Activated CD4-positive, alpha-beta T cell treated with anti-CD3 and anti-CD28 coated beads, Interleukin-2, amount 50 U/mL, for 48 hours (primary cell): ENCODE results near the gene GIMAP5.

ENCODE experiments used
- DNase-seq, 2 experiments: peaks; one replicate each; pipeline ENCODE4 v3.0.0-alpha.2; 2020

Gene GIMAP5

GRCh38 chr7:150737265-150738055 is at the start of gene GIMAP5:
TSS of gene GIMAP5 (plus strand) at chr7:150737418. CDS start at chr7:150740885, 3,467 bp downstream.
- no peak for DNase-seq

GRCh38 chr7:150688630-150689029 is 48.6 kb upstream of the GIMAP5 start:
- DNase-seq, result no peak

GRCh38 chr7:150695654-150696053 is 41.6 kb upstream of the GIMAP5 start:
- no peak for DNase-seq

- no peak for DNase-seq
These were observed 34.0 kb upstream of the GIMAP5 start for GRCh38 chr7:150703209-150703608.

GRCh38 chr7:150715293-150715692 is 21.9 kb upstream of the GIMAP5 start:
- no peak for DNase-seq

GRCh38 chr7:150715738-150716137 is 21.5 kb upstream of the GIMAP5 start:
- no peak for DNase-seq

GRCh38 chr7:150716368-150716767 is 20.9 kb upstream of the GIMAP5 start, which contains the start of gene GIMAP1:
TSS of gene GIMAP1 (plus strand) at chr7:150716613. CDS start at chr7:150719048, 2,435 bp downstream.
- peak in 1 of 2 experiments; percentile 73 for DNase-seq

- DNase-seq, result no peak
These were observed 20.3 kb upstream of the GIMAP5 start for GRCh38 chr7:150716939-150717338.

GRCh38 chr7:150717814-150718420 is 19.3 kb upstream of the GIMAP5 start:
- no peak for DNase-seq

GRCh38 chr7:150719436-150719835 is 17.8 kb upstream of the GIMAP5 start:
- DNase-seq, result no peak

GRCh38 chr7:150719960-150720891 is 17.0 kb upstream of the GIMAP5 start:
- DNase-seq, result no peak

GRCh38 chr7:150721970-150722373 is 15.2 kb upstream of the GIMAP5 start:
- no peak for DNase-seq

GRCh38 chr7:150722431-150722931 is 14.7 kb upstream of the GIMAP5 start:
- DNase-seq, result no peak

GRCh38 chr7:150723467-150723866 is 13.8 kb upstream of the GIMAP5 start:
- DNase-seq, result no peak

GRCh38 chr7:150727381-150727780 is 9.8 kb upstream of the GIMAP5 start:
- no peak for DNase-seq

- DNase-seq, result no peak
These were observed 9.2 kb upstream of the GIMAP5 start for GRCh38 chr7:150728011-150728410.

GRCh38 chr7:150728609-150729008 is 8.6 kb upstream of the GIMAP5 start:
- DNase-seq, result no peak

- DNase-seq, result no peak
These were observed 5.3 kb upstream of the GIMAP5 start for GRCh38 chr7:150731916-150732315.

- DNase-seq, result no peak
These were observed 4.3 kb upstream of the GIMAP5 start for GRCh38 chr7:150732786-150733481.

GRCh38 chr7:150733482-150734095 is 3.6 kb upstream of the GIMAP5 start:
- DNase-seq, result no peak

- no peak for DNase-seq
These were observed 3.0 kb upstream of the GIMAP5 start for GRCh38 chr7:150734254-150734653.
